GM21528 (cell line): ENCODE measurements around the gene TRDN.
"Not testable (repeated sequence)": the region's sequence is repeated elsewhere in the genome, so short reads cannot be mapped to it uniquely, and the experiment has no call there.

Experiments used
- ATAC-seq: cut with Tn5 transposase; IDR thresholded peaks from one replicate; pipeline ENCODE4 v1.9.1; 2021; ENCODE audit warnings: mild to moderate bottlenecking, moderate library complexity; ENCODE audit not compliant: unreplicated experiment, low FRiP score

TRDN gene

DNA sequence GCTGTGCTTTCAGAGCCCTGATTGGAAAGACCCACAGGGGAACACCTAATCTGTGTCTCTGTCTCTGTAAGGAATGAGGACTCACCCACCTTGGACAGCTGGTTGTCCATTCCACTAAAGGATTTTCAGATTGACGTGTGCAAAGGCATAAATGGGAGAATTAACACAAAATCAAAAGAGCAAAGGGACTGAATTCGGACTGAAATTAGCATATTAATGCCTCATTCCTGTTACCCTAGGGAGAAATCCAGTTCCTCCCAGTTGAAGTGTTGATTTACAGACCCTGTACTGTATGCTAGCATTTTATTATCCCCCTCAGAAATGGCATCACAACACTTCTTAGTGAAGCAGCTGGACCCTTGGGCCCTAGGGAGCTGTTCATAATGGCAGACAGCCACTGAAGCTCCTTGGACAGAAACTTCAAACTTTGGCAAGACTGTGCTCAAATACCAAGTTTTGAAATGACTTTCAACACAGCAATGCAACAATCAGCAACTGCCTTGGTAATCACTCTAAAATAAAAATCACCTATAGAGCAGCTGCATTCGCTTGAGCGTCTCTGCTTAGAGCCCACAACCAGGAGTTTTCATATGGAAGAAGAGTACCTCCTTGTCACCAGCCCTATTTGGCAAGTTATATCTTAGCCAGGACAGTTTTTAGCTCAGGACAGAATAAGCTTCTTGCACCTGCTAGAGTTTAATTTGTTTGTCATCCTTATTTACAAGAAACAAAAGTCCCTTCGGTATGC is 118.1 kb downstream of the TRDN start:
- ATAC-seq = no peak

- no peak for ATAC-seq
Observed at GRCh38 chr6:123515715-123516114, 121.0 kb downstream of the TRDN start.

DNA sequence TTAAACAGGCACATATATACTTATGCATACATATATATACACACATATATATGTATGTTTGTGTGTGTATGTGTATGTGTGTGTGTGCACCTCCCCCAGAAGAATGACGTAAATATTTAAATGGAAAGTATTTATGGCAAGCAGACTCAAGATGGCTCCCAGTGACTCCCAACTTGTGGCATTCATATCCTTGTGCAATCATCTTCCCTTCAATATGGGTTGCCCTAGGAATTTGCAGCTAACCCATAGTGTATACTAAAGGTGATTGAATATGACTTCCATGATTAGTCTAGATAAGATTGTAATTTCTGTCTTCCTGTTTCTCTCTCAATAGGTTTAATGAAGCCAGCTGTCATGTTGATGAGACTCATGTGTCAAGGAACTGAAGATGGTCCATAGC is 127.6 kb downstream of the TRDN start:
- no peak for ATAC-seq

- no peak for ATAC-seq
Observed at GRCh38 chr6:123508290-123508689, 128.5 kb downstream of the TRDN start.

DNA sequence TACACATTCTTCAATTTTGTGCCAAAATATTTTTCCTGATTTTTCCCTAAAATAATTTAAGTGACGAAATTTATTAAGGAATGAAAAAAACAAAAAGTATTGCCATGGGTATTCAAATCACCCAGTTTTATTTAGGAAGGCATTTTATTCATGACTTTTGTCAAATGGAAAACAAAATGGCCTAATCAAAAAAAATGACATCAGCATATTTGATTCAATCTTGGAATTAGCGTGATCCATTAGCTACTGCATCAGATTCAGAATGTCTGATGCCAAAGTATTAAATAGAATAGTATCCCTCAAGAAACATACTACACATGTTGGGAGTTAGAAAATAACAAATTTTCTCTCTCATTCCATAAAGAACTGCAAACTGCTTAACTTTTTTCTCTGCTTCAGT is 129.2 kb downstream of the TRDN start:
- ATAC-seq = no peak

- ATAC-seq = no peak
Observed at GRCh38 chr6:123503619-123504018, 133.1 kb downstream of the TRDN start.

DNA sequence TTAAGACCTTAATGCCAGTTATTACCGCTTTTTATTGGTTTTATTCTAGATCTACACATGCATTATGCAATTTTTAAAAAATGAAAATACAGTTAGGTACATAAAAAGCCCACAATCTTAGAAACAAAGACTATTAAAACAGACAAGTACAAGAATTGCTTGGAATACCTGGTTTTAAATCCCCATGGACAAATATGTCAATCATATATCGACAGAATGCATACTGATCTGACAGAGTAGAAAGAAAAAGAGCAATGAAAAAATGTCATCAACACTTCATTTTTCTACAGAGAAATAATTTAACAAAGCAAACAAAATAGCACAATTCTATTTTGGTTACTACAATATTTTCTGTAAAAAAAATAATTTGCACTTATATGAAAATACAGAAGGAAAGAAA is 139.7 kb downstream of the TRDN start:
- ATAC-seq = no peak

DNA sequence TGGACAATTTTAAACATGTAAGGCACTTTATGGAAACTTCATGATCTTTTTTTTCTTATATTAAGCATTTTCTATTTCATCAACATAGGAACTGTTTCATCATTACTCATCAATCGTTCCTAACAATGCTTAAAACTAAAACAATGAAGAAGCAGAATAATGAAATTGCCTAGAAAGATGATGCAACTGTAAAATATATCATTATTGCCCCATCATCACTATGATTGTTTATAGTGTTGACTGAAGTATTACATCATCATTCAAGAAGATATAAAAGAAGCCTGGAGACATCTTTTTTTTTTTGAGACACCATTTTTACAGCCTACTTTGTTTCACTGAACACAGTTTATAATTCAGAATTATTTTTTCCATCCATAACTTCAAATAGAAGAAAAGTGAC is 147.2 kb downstream of the TRDN start:
- no peak for ATAC-seq

GRCh38 chr6:123480986-123481385 is 155.8 kb downstream of the TRDN start:
- ATAC-seq = no peak

DNA sequence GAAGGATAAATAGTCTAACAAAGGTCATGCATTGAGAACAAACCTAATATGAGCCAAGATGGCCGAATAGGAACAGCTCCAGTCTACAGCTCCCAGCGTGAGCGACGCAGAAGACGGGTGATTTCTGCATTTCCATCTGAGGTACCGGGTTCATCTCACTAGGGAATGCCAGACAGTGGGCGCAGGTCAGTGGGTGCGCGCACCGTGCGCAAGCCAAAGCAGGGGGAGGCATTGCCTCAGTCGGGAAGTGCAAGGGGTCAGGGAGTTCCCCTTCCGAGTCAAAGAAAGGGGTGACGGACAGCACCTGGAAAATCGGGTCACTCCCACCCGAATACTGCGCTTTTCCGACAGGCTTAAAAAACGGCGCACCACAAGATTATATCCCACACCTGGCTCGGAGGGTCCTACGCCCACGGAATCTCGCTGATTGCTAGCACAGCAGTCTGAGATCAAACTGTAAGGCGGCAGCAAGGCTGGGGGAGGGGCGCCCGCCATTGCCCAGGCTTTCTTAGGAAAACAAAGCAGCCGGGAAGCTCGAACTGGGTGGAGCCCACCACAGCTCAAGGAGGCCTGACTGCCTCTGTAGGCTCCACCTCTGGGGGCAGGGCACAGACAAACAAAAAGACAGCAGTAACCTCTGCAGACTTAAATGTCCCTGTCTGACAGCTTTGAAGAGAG is 164.6 kb downstream of the TRDN start:
- ATAC-seq = not testable (repeated sequence)

- ATAC-seq = no peak
Observed at GRCh38 chr6:123467392-123467791, 169.4 kb downstream of the TRDN start.

- no peak for ATAC-seq
Observed at GRCh38 chr6:123462152-123462551, 174.6 kb downstream of the TRDN start.

DNA sequence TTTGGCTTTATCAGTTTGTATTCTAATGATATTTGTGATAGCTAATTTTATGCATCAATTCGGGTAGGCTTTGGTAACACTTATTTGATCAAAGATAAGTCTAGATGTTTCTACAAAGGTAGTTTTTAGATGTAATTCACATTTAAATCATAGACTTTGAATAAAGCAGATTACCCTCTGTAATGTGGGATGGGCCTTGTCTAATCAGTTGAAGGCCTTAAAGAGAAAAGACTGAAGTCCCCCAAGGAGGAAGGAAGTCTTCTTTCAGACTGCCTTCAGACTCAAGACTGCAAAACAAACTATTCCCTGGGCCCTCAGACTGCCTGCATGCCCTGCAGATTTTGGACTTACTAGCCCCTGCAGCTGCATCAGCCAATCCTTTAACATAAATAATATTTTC is 178.5 kb downstream of the TRDN start:
- no peak for ATAC-seq

DNA sequence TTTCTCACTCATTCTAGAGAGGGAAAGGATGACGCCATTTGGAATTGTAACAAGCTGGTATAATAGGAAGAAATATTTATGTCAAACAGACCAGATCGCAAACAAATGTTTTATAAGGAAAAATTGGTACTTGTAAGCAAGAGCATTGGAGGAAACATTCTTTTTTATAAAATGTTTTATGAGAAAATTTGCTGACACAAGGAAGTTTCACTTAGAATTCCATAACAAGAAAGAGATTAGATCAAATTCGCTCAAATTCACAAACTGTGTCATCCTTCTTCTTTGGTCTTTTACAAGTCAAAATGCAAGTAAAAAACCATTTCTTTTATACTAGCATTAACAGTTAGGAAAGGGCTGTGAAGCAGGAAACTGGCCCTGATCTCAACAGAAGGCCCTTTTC is 179.9 kb downstream of the TRDN start:
- ATAC-seq = no peak

DNA sequence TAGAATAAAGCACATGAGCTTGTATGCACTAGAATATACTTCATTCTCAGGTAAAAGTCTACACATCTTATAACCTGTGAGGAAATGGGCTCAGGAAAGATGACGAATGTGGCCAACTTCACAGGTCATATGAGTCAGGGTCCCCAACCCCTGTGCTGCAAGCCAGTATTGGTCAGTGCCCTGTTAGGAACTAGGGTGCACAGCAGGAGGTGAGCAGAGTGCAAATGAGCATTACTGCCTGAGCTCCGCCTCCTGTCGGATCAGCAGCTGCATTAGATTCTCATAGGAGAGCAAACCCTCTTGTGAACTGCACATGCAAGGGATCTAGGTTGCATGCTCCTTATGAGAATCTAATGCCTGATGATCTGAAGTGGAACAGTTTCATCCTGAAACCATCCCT is 182.3 kb downstream of the TRDN start:
- no peak for ATAC-seq

GRCh38 chr6:123453071-123453470 is 183.7 kb downstream of the TRDN start:
- not testable (repeated sequence) for ATAC-seq

DNA sequence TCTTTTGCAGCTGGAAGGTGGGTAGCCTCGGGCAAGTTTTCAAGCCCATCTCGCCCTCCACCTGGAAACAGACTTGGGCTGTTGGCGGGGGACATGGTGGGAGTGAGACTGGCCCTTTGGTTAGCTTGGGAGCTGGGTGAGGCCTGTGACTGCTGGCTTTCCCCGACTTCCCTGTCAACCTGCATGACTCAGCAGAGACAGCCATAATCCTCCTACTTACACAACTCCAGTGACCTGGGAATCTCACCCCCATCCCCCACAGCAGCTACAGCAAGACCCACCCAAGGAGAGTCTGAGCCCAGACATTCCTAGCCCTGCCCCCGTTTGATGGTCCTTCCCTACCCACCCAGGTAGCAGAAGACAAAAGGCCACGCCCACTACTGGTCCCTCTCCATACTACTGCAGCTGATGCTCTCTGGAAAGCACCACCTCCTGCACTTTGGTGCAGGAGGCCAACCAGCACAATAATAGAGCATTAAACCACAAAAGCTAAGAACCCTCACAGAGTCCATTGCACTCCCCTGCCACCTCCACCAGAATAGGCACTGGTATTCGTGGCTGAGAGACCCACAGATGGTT is 188.4 kb downstream of the TRDN start:
- ATAC-seq = no peak

- no peak for ATAC-seq
Observed at GRCh38 chr6:123447315-123447937, 189.3 kb downstream of the TRDN start.

- ATAC-seq = no peak
Observed at GRCh38 chr6:123439371-123439770, 197.4 kb downstream of the TRDN start.

- no peak for ATAC-seq
Observed at GRCh38 chr6:123434186-123434585, 202.6 kb downstream of the TRDN start.

DNA sequence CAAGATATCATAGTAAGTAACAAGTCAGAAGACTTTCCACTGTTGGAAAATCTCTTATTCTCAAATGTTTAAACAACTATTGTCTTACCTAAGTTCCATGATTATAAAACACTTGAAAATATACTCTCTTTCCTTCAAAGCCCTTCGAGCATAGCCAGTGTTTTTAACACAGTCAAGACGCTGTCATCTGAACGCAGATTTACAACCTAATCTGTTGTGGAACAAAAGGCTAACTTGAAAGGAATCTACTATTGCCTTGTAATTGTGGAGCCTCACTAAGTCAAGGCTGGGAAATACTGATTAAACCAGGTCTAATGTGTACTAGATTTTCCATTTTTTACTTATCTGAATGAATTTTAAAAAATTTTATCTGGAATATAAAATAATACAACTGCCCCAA is 205.8 kb downstream of the TRDN start:
- no peak for ATAC-seq
